Natural killer cell (primary cell): ENCODE results near the gene MAPRE3. TPM values are rescaled to one million over a fixed set of nuclear protein-coding genes. Genes with fewer than 3 reads are reported as not detected.

Source experiments
- ATAC-seq, 3 donors: fragments of 150-1000 bp in 2 of 3; fragments of 200-7000 bp in 1 of 3; cut with Tn5 transposase; 1 replicate in 1 of 3; 2 replicates in 2 of 3; pipeline ENCODE4 v1.10.0; 2021; ENCODE audit warnings: mild to moderate bottlenecking in 2 of 3, moderate library complexity in 2 of 3
- DNase-seq, 2 donors: peaks; one replicate each; pipeline versions ENCODE4 v3.0.0 to v3.0.0-alpha.2; 2013 to 2021; ENCODE audit warnings: mixed read lengths in 1 of 2
- H3K27ac ChIP-seq: one replicate; pipeline ENCODE4 v1.5.1; 2013; ENCODE audit warnings: mild to moderate bottlenecking, low read length
- H3K27me3 ChIP-seq: one replicate; pipeline ENCODE4 v1.6.1; 2013; ENCODE audit warnings: low read length; ENCODE audit not compliant: control insufficient read depth, insufficient read depth
- H3K36me3 ChIP-seq: one replicate; pipeline ENCODE4 v1.6.1; 2013; ENCODE audit warnings: low read length; ENCODE audit not compliant: control insufficient read depth, insufficient read depth
- H3K4me1 ChIP-seq: one replicate; pipeline ENCODE4 v1.6.1; 2013; ENCODE audit warnings: low read length; ENCODE audit not compliant: control insufficient read depth, insufficient read depth
- H3K4me3 ChIP-seq: one replicate; pipeline ENCODE4 v1.5.1; 2013; ENCODE audit warnings: low read length
- H3K9me3 ChIP-seq: one replicate; pipeline ENCODE4 v1.6.1; 2013; ENCODE audit warnings: low read length; ENCODE audit not compliant: control insufficient read depth, insufficient read depth
- H3K27ac Mint-ChIP-seq, 2 donors: one replicate each; pipeline ENCODE4 v1.8.0; 2022; ENCODE audit warnings: mild to moderate bottlenecking in 2 of 2, mixed read lengths in 2 of 2, moderate library complexity in 1 of 2
- H3K27me3 Mint-ChIP-seq, 2 donors: one replicate each; pipeline ENCODE4 v1.8.0; 2022; ENCODE audit warnings: low read depth in 2 of 2, mixed read lengths in 2 of 2
- H3K36me3 Mint-ChIP-seq: one replicate; pipeline ENCODE4 v1.8.0; 2022; ENCODE audit warnings: mixed read lengths
- H3K4me1 Mint-ChIP-seq, 2 donors: one replicate each; pipeline ENCODE4 v1.8.0; 2022; ENCODE audit warnings: mixed read lengths in 2 of 2
- H3K4me3 Mint-ChIP-seq: one replicate; pipeline ENCODE4 v1.8.0; 2022; ENCODE audit warnings: mild to moderate bottlenecking, moderate library complexity, mixed read lengths
- H3K9me3 Mint-ChIP-seq, 2 donors: one replicate each; pipeline ENCODE4 v1.8.0; 2022; ENCODE audit warnings: mixed read lengths in 2 of 2
- CTCF ChIP-seq: fragments of 200-600 bp; IDR thresholded peaks from one replicate; pipeline ENCODE4 v1.8.0; 2022; ENCODE audit warnings: antibody characterized with exemption
- WGBS: methylation state at CpG from one replicate; pipeline ENCODE4 v1.1.7; 2013; ENCODE audit warnings: missing lambda C conversion rate; ENCODE audit not compliant: insufficient coverage; 5-methylcytosine and 5-hydroxymethylcytosine counted together
- intact Hi-C: fragments of 100-400 bp; cut with micrococcal nuclease; formaldehyde crosslinking; loops from one replicate; pipeline ENCODE4 v1.14.2; 2022
- total RNA-seq, 4 donors: library from RNA; stranded (reverse); fragments of 120-200 nt in 1 of 4; gene quantifications; one replicate each; pipeline versions ENCODE4 v1.2.3 to v1.2.4, GENCODE V29; 2013 to 2022

Gene MAPRE3
- total RNA-seq, 3 donors from 2014 or later (not counting 1 experiment from before 2014, with no cell fraction given) = 3.9 to 5.0 (median 4.2) TPM

GRCh38 chr2:27019931-27020855, 49.8 kb downstream of the MAPRE3 start:
- Histone ChIP-seq H3K4me3 (no peak overlapping the region), H3K27me3 (no peaks in the 10 kb centered on the region), H3K36me3 (no peaks in the 10 kb centered on the region), H3K27ac (no peak overlapping the region), H3K4me1 (no peaks in the 10 kb centered on the region), H3K9me3 (no peaks in the 10 kb centered on the region)
- TF ChIP-seq CTCF = no peak
- Mint-ChIP-seq H3K4me3 (no peak overlapping the region), H3K9me3 (no peaks in the 10 kb centered on the region), H3K36me3 (no peaks in the 10 kb centered on the region), H3K4me1 (no peaks in the 10 kb centered on the region), H3K27ac (no peak overlapping the region), H3K27me3 (no peaks in the 10 kb centered on the region)
- 95% methylated on average over 7 of the region's 9 CpGs for WGBS
- ATAC-seq = no peak
- intact Hi-C loops = no loop called here
- DNase-seq = no peak

GRCh38 chr2:27021253-27022049, 51.0 kb downstream of the MAPRE3 start:
- WGBS = 91% methylated on average over 11 of the region's 11 CpGs
- ATAC-seq (no peak), DNase-seq (no peak)
- Histone ChIP-seq H3K4me3 (no peak overlapping the region), H3K4me1 (no peaks in the 10 kb centered on the region), H3K27ac (no peak overlapping the region), H3K27me3 (no peaks in the 10 kb centered on the region), H3K9me3 (no peaks in the 10 kb centered on the region), H3K36me3 (no peaks in the 10 kb centered on the region)
- Mint-ChIP-seq H3K27ac (no peak overlapping the region), H3K4me1 (no peaks in the 10 kb centered on the region), H3K36me3 (no peaks in the 10 kb centered on the region), H3K4me3 (no peak overlapping the region), H3K27me3 (no peaks in the 10 kb centered on the region), H3K9me3 (no peaks in the 10 kb centered on the region)
- intact Hi-C loops = no loop called here
- no peak for TF ChIP-seq CTCF

- Histone ChIP-seq H3K4me1 (no peaks in the 10 kb centered on the region), H3K27me3 (no peaks in the 10 kb centered on the region), H3K4me3 (no peak overlapping the region), H3K9me3 (no peaks in the 10 kb centered on the region), H3K27ac (no peak overlapping the region), H3K36me3 (no peaks in the 10 kb centered on the region)
- intact Hi-C loops = no loop called here
- no peak for TF ChIP-seq CTCF
- DNase-seq (no peak), ATAC-seq (no peak)
- H3K27me3 Mint-ChIP-seq = no peaks in the 10 kb centered on the region
- H3K36me3 Mint-ChIP-seq = no peaks in the 10 kb centered on the region
- WGBS = 90% methylated on average over 7 of the region's 7 CpGs
- no peak overlapping the region for H3K27ac Mint-ChIP-seq
- H3K9me3 Mint-ChIP-seq = no peaks in the 10 kb centered on the region
- no peak overlapping the region for H3K4me3 Mint-ChIP-seq
- H3K4me1 Mint-ChIP-seq = no peaks in the 10 kb centered on the region
Observed at GRCh38 chr2:27023740-27024139, 53.3 kb downstream of the MAPRE3 start.
